Globus pallidus (tissue), 1 donor: ENCODE data around the gene ENGASE.
A peak's percentile ranks its signal among the peaks of the same experiment; 100 is the strongest.

ENCODE experiments used
- DNase-seq: peaks from one replicate; pipeline ENCODE4 v3.0.0-alpha.2; 2015; ENCODE audit warnings: low spot score

Gene ENGASE

GRCh38 chr17:79039886-79040285 lies 34.7 kb upstream of the ENGASE start:
- no peak for DNase-seq

- no peak for DNase-seq
Observed at GRCh38 chr17:79041041-79041570, 33.5 kb upstream of the ENGASE start.

- DNase-seq = no peak
Observed at GRCh38 chr17:79041723-79042420, 32.8 kb upstream of the ENGASE start.

- no peak for DNase-seq
Observed at GRCh38 chr17:79042421-79043190, 32.0 kb upstream of the ENGASE start.

GRCh38 chr17:79043191-79043930 lies 31.3 kb upstream of the ENGASE start:
- DNase-seq = no peak

- no peak for DNase-seq
Observed at GRCh38 chr17:79043931-79044320, 30.7 kb upstream of the ENGASE start.

GRCh38 chr17:79044462-79044861 lies 30.2 kb upstream of the ENGASE start:
- no peak for DNase-seq

GRCh38 chr17:79045001-79045729 lies 29.5 kb upstream of the ENGASE start:
- no peak for DNase-seq

GRCh38 chr17:79045842-79046196 lies 28.8 kb upstream of the ENGASE start:
- peak; percentile 63 for DNase-seq

- no peak for DNase-seq
Observed at GRCh38 chr17:79046197-79046915, 28.3 kb upstream of the ENGASE start.

- DNase-seq = no peak
Observed at GRCh38 chr17:79046916-79047280, 27.7 kb upstream of the ENGASE start.

- no peak for DNase-seq
Observed at GRCh38 chr17:79047291-79047920, 27.2 kb upstream of the ENGASE start.

GRCh38 chr17:79047923-79048825 lies 26.4 kb upstream of the ENGASE start:
- DNase-seq = no peak

- no peak for DNase-seq
Observed at GRCh38 chr17:79048826-79049755, 25.5 kb upstream of the ENGASE start.

- DNase-seq = no peak
Observed at GRCh38 chr17:79049821-79050220, 24.8 kb upstream of the ENGASE start.

GRCh38 chr17:79050551-79050950 lies 24.1 kb upstream of the ENGASE start:
- DNase-seq = no peak

GRCh38 chr17:79051306-79051705 lies 23.3 kb upstream of the ENGASE start:
- no peak for DNase-seq

GRCh38 chr17:79052131-79052530 lies 22.5 kb upstream of the ENGASE start:
- DNase-seq = no peak
